Coronary artery (tissue), 2 donors: ENCODE results near the gene FAM47B.

Source experiments
- DNase-seq: peaks from one replicate; pipeline ENCODE4 v3.0.0-alpha.2; 2017; ENCODE audit warnings: low spot score
- H3K27ac ChIP-seq, 2 donors: fragments of 200-600 bp; sonication (generic); one replicate each; pipeline ENCODE4 v1.5.1; 2016 to 2019
- H3K4me3 ChIP-seq: fragments of 200-600 bp; sonication (generic); 2 replicates; pipeline ENCODE4 v1.5.1; 2016; ENCODE audit warnings: mild to moderate bottlenecking, moderate library complexity
- CTCF ChIP-seq: fragments of 200-600 bp; sonication (generic); IDR thresholded peaks from one replicate; pipeline ENCODE4 v1.5.1; 2019; ENCODE audit warnings: antibody characterized with exemption

The FAM47B gene

GRCh38 chrX:34917146-34917545 is 25.4 kb upstream of the FAM47B start:
- no peak for TF ChIP-seq CTCF
- Histone ChIP-seq H3K27ac (no peak overlapping the region), H3K4me3 (no peak overlapping the region)
- no peak for DNase-seq

- DNase-seq, result no peak
- Histone ChIP-seq H3K4me3 (no peak overlapping the region), H3K27ac (no peak overlapping the region)
- TF ChIP-seq CTCF, result no peak
Measured at GRCh38 chrX:34918091-34918736, 24.4 kb upstream of the FAM47B start.

- H3K27ac ChIP-seq, result no peak overlapping the region
- no peak for DNase-seq
- H3K4me3 ChIP-seq, result no peak overlapping the region
- TF ChIP-seq CTCF, result no peak
Measured at GRCh38 chrX:34918856-34919255, 23.7 kb upstream of the FAM47B start.

GRCh38 chrX:34927866-34928265 is 14.7 kb upstream of the FAM47B start:
- DNase-seq, result no peak
- Histone ChIP-seq H3K27ac (no peak overlapping the region), H3K4me3 (no peak overlapping the region)
- TF ChIP-seq CTCF, result no peak

- TF ChIP-seq CTCF, result no peak
- no peak overlapping the region for H3K27ac ChIP-seq
- no peak for DNase-seq
- H3K4me3 ChIP-seq, result no peak overlapping the region
Measured at GRCh38 chrX:34943235-34943634, 639 bp downstream of the FAM47B start.

GRCh38 chrX:34956916-34957315 is 14.3 kb downstream of the FAM47B start:
- TF ChIP-seq CTCF, result no peak
- DNase-seq, result no peak
- Histone ChIP-seq H3K4me3 (no peak overlapping the region), H3K27ac (no peak overlapping the region)

GRCh38 chrX:34961662-34962061 is 19.1 kb downstream of the FAM47B start:
- H3K4me3 ChIP-seq, result no peak overlapping the region
- no peak overlapping the region for H3K27ac ChIP-seq
- TF ChIP-seq CTCF, result no peak
- DNase-seq, result no peak
